Endothelial cell of umbilical vein (primary cell): ENCODE results near the gene JAGN1. TPM values are rescaled to one million over a fixed set of nuclear protein-coding genes. Genes with fewer than 3 reads are reported as not detected.
A peak's percentile ranks its signal among the peaks of the same experiment; 100 is the strongest.
"Not testable (repeated sequence)": the region's sequence is repeated elsewhere in the genome, so short reads cannot be mapped to it uniquely, and the experiment has no call there.

Experiments
- BruUV-seq: library from RNA; stranded (reverse); fragments of 400-500 nt; replicated peaks from 2 replicates; lab custom pipeline; 2021; lab: Mats Ljungman, UMichigan
- CTCF ChIA-PET: fragments of 300-600, 350-600 bp; sonication (Branson Sonifier 250); formaldehyde crosslinking; loops from one replicate; lab custom pipeline; 2021; ENCODE audit warnings: antibody characterized with exemption, inconsistent platforms; lab: Charles Lee
- POLR2A ChIA-PET: fragments of 300-600, 350-600 bp; sonication (Branson Sonifier 250); formaldehyde crosslinking; loops from one replicate; lab custom pipeline; 2021; ENCODE audit warnings: antibody characterized with exemption, inconsistent platforms; lab: Charles Lee
- DNase-seq: peaks from one replicate; pipeline ENCODE4 v3.0.0-alpha.2; 2011; ENCODE audit warnings: low read depth, low spot score
- FAIRE-seq: peaks from 2 replicates; lab custom pipeline; 2011; peaks lifted over from hg19 to GRCh38; lab: Jason Lieb, UNC
- H2AFZ ChIP-seq: 2 replicates; pipeline ENCODE4 v1.6.0; 2012; ENCODE audit warnings: low read depth, low read length, control low read depth, inconsistent platforms
- H3K27ac ChIP-seq: 2 replicates; pipeline ENCODE4 v1.5.1; 2011; ENCODE audit warnings: low read depth, mild to moderate bottlenecking, control low read depth, low read length, moderate library complexity; ENCODE audit not compliant: insufficient read depth
- H3K27me3 ChIP-seq, 2 experiments: 2 replicates each; pipeline versions ENCODE4 v1.6.0 to v1.6.1; 2011; ENCODE audit warnings: low read length in 2 of 2, mixed read lengths in 1 of 2; ENCODE audit not compliant: control insufficient read depth in 2 of 2, insufficient read depth in 2 of 2
- H3K36me3 ChIP-seq, 2 experiments: 2 replicates in 1 of 2; 3 replicates in 1 of 2; pipeline ENCODE4 v1.5.1; 2011; ENCODE audit warnings: low read length in 2 of 2, mild to moderate bottlenecking in 1 of 2, moderate library complexity in 1 of 2; ENCODE audit not compliant: control insufficient read depth in 2 of 2, insufficient read depth in 2 of 2; ENCODE audit errors: extremely low read depth in 1 of 2
- H3K4me1 ChIP-seq: 3 replicates; pipeline ENCODE4 v1.5.1; 2011; ENCODE audit warnings: mild to moderate bottlenecking, low read length; ENCODE audit not compliant: control insufficient read depth, insufficient read depth; ENCODE audit errors: extremely low read depth
- H3K4me2 ChIP-seq: 2 replicates; pipeline ENCODE4 v1.6.1; 2011; ENCODE audit warnings: low read length, control low read depth, mixed read lengths; ENCODE audit not compliant: insufficient read depth
- H3K4me3 ChIP-seq, 3 experiments: fragments of 200-600 bp in 1 of 3; sonication (generic), shearing (Covaris generic) in 1 of 3; replicated peaks in 1 of 3; 2 replicates each; pipeline ENCODE4 v1.5.1; 2011 to 2016; ENCODE audit warnings: control low read depth in 3 of 3, low read length in 3 of 3, mild to moderate bottlenecking in 2 of 3, inconsistent platforms in 1 of 3, low read depth in 1 of 3, moderate library complexity in 1 of 3; ENCODE audit not compliant: insufficient read depth in 1 of 3
- H3K79me2 ChIP-seq: 2 replicates; pipeline ENCODE4 v1.6.0; 2012; ENCODE audit warnings: low read length, inconsistent platforms; ENCODE audit not compliant: control insufficient read depth, insufficient read depth
- H3K9ac ChIP-seq: replicated peaks from 2 replicates; pipeline ENCODE3; 2011; ENCODE audit warnings: low read length, control low read depth; ENCODE audit not compliant: insufficient read depth; ENCODE audit errors: extremely low read depth
- H3K9me1 ChIP-seq: replicated peaks from 3 replicates; pipeline ENCODE4 v1.6.0; 2011; ENCODE audit warnings: mild to moderate bottlenecking, low read length; ENCODE audit not compliant: control insufficient read depth, insufficient read depth; ENCODE audit errors: extremely low read depth
- H3K9me3 ChIP-seq: replicated peaks from 2 replicates; pipeline ENCODE4 v1.5.1; 2012; ENCODE audit warnings: low read length, inconsistent platforms; ENCODE audit not compliant: control insufficient read depth, insufficient read depth
- H4K20me1 ChIP-seq: replicated peaks from 2 replicates; pipeline ENCODE3; 2011; ENCODE audit warnings: mild to moderate bottlenecking, low read length; ENCODE audit not compliant: control insufficient read depth, insufficient read depth; ENCODE audit errors: extremely low read depth
- EZH2 ChIP-seq: IDR thresholded peaks from 2 replicates; pipeline ENCODE4 v1.6.1; 2012; ENCODE audit warnings: borderline replicate concordance, low read depth, mild to moderate bottlenecking, moderate library complexity, low read length, inconsistent platforms; ENCODE audit not compliant: severe bottlenecking
- FOS ChIP-seq: IDR thresholded peaks from 2 replicates; pipeline ENCODE4 v1.6.1; 2011; ENCODE audit warnings: mild to moderate bottlenecking, low read length, moderate library complexity, borderline replicate concordance; ENCODE audit not compliant: insufficient read depth
- GATA2 ChIP-seq: IDR thresholded peaks from 2 replicates; pipeline ENCODE4 v1.7.0; 2011; ENCODE audit warnings: low read depth, mild to moderate bottlenecking, moderate library complexity, mixed read lengths, low read length; ENCODE audit not compliant: insufficient read length, insufficient read depth
- JUN ChIP-seq: IDR thresholded peaks from 2 replicates; pipeline ENCODE4 v1.6.1; 2011; ENCODE audit warnings: borderline replicate concordance, low read depth; ENCODE audit not compliant: insufficient read length, insufficient read depth
- MYC ChIP-seq: IDR thresholded peaks from one replicate; pipeline ENCODE4 v1.6.1; 2011; ENCODE audit warnings: mild to moderate bottlenecking, low read depth, low read length
- POLR2A ChIP-seq: IDR thresholded peaks from 2 replicates; pipeline ENCODE4 v1.6.1; 2012; ENCODE audit warnings: low read depth, mild to moderate bottlenecking, control low read depth, low read length
- POLR2AphosphoS5 ChIP-seq: IDR thresholded peaks from 2 replicates; pipeline ENCODE4 v1.6.1; 2012; ENCODE audit warnings: low read depth, mild to moderate bottlenecking, control low read depth, low read length, moderate library complexity; ENCODE audit not compliant: insufficient read depth
- dilution Hi-C: fragments of 300-500 bp; cut with MboI; formaldehyde crosslinking; loops from one replicate; pipeline ENCODE4 v1.15.0; 2019; ENCODE audit warnings: low sequenced_read_pairs; ENCODE audit not compliant: extremely low pct_ligation_motif_present
- intact Hi-C: fragments of 100-400 bp; cut with micrococcal nuclease; formaldehyde crosslinking; loops from one replicate; pipeline ENCODE4 v1.10.0; 2022
- polyA plus RNA-seq, 4 experiments: library from polyadenylated mRNA; depleted of rRNA in 3 of 4; stranded (reverse) in 3 of 4; unstranded in 1 of 4; fragments of >200 nt; gene quantifications; 2 replicates each; pipeline versions ENCODE4 v1.2.1 to v1.2.3, GENCODE V29; 2011 to 2012; ENCODE audit warnings: missing spikeins in 1 of 4
- total RNA-seq: library from RNA; stranded (reverse); gene quantifications from 2 replicates; pipeline ENCODE4 v1.2.3, GENCODE V29; 2021
- TF ChIP-seq, protein P1 (sequence below): IDR thresholded peaks from 2 replicates; pipeline ENCODE4 v1.6.1; 2011; ENCODE audit not compliant: insufficient read depth, insufficient read length
- TF ChIP-seq, protein P2 (sequence below), 2 donors: IDR thresholded peaks; 1 replicate in 1 of 2; 2 replicates in 1 of 2; pipeline ENCODE4 v1.5.1; 2011; ENCODE audit warnings: low read length in 2 of 2, mild to moderate bottlenecking in 2 of 2, moderate library complexity in 2 of 2, control low read depth in 1 of 2, inconsistent platforms in 1 of 2, low read depth in 1 of 2; ENCODE audit not compliant: insufficient read depth in 1 of 2; ENCODE audit errors: extremely low read depth in 1 of 2

The JAGN1 gene
- total and polyA plus RNA-seq, 2 donors (not counting 3 experiments of a cell fraction or from before 2014, with no cell fraction given), result 29.6 to 46.5 TPM

DNA sequence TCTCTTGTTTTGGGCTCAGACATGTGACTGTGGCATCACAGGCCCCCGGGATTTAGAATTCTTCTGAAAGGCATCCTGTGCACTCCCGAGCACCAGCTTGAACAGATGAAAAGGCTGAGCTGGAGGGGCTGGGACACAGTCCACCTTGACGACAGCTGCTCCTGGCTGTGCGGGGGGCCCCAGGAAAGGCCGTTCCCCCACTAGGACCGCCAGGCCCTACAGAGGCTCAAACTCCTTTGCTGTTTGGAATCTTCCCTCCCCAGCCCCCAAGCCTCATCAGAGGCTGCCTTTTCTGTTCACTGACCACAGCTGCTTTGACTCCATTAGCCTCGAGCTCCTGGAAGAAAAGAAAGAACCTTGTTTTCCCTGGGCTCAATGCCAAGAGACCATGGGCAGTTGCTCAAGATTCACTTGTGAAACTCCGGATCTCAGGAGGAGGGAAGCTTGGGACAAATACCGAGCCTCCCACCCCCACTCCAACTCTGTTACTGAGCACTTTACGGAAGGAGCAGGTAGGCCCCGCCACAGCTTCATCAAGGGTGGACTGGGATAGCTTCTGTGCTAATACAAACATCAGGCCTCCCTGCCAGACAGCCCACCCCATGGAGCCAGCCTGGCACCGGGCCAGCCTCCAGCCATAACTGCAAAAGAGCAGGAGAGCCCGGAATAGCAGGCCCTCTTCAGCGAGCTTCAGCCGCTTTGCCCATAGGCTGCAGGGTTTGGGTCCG lies 26.0 kb upstream of the JAGN1 start:
- Histone ChIP-seq H3K27me3 (no peaks in the 10 kb centered on the region), H3K79me2 (no peaks in the 10 kb centered on the region), H3K4me2 (no peak overlapping the region), H3K27ac (no peak overlapping the region), H3K4me1 (no peaks in the 10 kb centered on the region), H3K9me3 (no peaks in the 10 kb centered on the region), H3K9me1 (no peaks in the 10 kb centered on the region), H3K4me3 (no peak overlapping the region), H2AFZ (no peak overlapping the region), H3K9ac (no peak overlapping the region), H4K20me1 (no peaks in the 10 kb centered on the region), H3K36me3 (no peaks in the 10 kb centered on the region)
- ChIA-PET CTCF (interaction anchor here (0.9 to 1.8 kb wide), 4 partner anchors 16 to 82 kb away, joined by 3 to 7 read pairs (median 5); no protein-coding TSS in a partner anchor), POLR2A (no interaction called here)
- TF ChIP-seq MYC (no peak), GATA2 (no peak), JUN (no peak), POLR2A (no peak), EZH2 (no peak), FOS (no peak), POLR2AphosphoS5 (no peak)
- TF ChIP-seq, protein P1, sequence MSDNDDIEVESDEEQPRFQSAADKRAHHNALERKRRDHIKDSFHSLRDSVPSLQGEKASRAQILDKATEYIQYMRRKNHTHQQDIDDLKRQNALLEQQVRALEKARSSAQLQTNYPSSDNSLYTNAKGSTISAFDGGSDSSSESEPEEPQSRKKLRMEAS, result no peak
- TF ChIP-seq, protein P2, sequence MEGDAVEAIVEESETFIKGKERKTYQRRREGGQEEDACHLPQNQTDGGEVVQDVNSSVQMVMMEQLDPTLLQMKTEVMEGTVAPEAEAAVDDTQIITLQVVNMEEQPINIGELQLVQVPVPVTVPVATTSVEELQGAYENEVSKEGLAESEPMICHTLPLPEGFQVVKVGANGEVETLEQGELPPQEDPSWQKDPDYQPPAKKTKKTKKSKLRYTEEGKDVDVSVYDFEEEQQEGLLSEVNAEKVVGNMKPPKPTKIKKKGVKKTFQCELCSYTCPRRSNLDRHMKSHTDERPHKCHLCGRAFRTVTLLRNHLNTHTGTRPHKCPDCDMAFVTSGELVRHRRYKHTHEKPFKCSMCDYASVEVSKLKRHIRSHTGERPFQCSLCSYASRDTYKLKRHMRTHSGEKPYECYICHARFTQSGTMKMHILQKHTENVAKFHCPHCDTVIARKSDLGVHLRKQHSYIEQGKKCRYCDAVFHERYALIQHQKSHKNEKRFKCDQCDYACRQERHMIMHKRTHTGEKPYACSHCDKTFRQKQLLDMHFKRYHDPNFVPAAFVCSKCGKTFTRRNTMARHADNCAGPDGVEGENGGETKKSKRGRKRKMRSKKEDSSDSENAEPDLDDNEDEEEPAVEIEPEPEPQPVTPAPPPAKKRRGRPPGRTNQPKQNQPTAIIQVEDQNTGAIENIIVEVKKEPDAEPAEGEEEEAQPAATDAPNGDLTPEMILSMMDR (IDR thresholded peaks at IDR 0.05; ENCODE audit: extremely low read depth in 1 of 2, insufficient read depth in 1 of 2, low read depth in 1 of 2, low read length in 2 of 2), result no peak
- peak; percentile 20 for DNase-seq
- dilution Hi-C loops (no loop called here), intact Hi-C loops (no loop called here)
- BruUV-seq, result no TSS peak
- FAIRE-seq, result peak; percentile 84

DNA sequence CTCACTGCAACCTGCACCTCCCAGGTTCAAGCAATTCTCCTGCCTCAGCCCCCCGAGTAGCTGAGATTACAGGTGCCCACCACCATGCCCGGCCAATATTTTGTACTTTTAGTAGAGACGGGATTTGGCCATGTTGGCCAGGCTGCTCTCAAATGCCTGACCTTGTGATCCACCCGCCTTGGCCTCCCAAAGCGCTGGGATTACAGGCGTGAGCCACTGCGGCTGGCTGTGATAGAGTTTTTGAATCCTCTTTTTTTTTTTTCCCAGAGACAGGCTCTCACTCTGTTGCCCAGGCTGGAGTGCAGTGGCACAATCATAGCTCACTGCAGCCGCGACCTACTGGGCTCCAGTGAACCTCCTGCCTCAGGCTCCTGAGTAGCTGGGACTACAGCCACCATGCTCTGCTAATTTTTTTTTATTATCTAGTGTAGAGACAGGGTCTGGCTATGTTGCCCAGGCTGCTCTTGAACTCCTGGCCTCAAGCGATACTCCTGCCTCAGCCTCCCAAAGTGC lies 25.2 kb upstream of the JAGN1 start:
- DNase-seq, H3K4me2 ChIP-seq, H3K27me3 ChIP-seq, H2AFZ ChIP-seq, POLR2A ChIA-PET, FAIRE-seq, dilution Hi-C loops, H3K9ac ChIP-seq, H4K20me1 ChIP-seq, intact Hi-C loops, H3K4me3 ChIP-seq, H3K9me3 ChIP-seq, H3K36me3 ChIP-seq, H3K4me1 ChIP-seq, H3K9me1 ChIP-seq, H3K79me2 ChIP-seq, BruUV-seq, H3K27ac ChIP-seq: not testable (repeated sequence)
- CTCF ChIA-PET, result interaction anchor here (0.9 to 1.8 kb wide), 3 partner anchors 16 to 19 kb away, joined by 3 to 7 read pairs (median 6); no protein-coding TSS in a partner anchor
